ENCODE results near the gene INSIG2. TPM values are rescaled to one million over a fixed set of nuclear protein-coding genes. Genes with fewer than 3 reads are reported as not detected.

Gene INSIG2
- total and polyA plus RNA-seq, 12 donors: 5.6 to 19.3 (median 13.5) TPM

DNA sequence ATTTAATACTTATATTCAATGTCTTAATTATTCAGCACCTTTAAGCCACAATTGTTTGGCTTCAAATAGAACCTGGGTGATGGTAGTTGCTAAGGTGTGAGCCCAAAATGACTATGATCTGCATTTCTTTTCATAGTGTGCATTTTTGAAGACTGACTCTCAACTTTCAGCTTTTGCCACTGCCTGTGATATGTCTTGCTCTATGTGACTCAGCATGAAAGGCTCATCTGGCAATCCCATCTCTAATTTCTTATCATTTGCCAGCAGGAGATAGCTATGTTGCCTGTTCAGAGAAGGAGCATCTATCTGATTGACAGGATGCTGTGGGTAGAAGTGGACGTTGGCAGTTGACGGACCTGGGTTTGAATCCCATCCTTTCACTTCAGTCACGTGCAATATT, 39.9 kb upstream of the INSIG2 start:
- TF ChIP-seq, protein P1, sequence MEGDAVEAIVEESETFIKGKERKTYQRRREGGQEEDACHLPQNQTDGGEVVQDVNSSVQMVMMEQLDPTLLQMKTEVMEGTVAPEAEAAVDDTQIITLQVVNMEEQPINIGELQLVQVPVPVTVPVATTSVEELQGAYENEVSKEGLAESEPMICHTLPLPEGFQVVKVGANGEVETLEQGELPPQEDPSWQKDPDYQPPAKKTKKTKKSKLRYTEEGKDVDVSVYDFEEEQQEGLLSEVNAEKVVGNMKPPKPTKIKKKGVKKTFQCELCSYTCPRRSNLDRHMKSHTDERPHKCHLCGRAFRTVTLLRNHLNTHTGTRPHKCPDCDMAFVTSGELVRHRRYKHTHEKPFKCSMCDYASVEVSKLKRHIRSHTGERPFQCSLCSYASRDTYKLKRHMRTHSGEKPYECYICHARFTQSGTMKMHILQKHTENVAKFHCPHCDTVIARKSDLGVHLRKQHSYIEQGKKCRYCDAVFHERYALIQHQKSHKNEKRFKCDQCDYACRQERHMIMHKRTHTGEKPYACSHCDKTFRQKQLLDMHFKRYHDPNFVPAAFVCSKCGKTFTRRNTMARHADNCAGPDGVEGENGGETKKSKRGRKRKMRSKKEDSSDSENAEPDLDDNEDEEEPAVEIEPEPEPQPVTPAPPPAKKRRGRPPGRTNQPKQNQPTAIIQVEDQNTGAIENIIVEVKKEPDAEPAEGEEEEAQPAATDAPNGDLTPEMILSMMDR (IDR thresholded peaks at IDR 0.05): no peak
- Histone ChIP-seq H3K4me1 (peaks cover 0 to 22% (median 0%) of the 10 kb centered on the region in 9 donors), H3K9me3 (no peaks in the 10 kb centered on the region), H3K27me3 (peaks cover 0 to 82% (median 59%) of the 10 kb centered on the region in 7 donors), H3K36me3 (no peaks in the 10 kb centered on the region), H3K4me3 (no peak overlapping the region), H3K27ac (no peak overlapping the region)
- intact Hi-C loops (cut with DNase I): loop anchor here in 8 of 10 donors (5.0 to 10.0 kb wide), 6 partner anchors 136 to 819 kb away; no protein-coding TSS in a partner anchor
- ATAC-seq (no peak), DNase-seq (no peak)
- WGBS, 2 donors: 66 to 72% methylated on average over 3 of the region's 3 CpGs

DNA sequence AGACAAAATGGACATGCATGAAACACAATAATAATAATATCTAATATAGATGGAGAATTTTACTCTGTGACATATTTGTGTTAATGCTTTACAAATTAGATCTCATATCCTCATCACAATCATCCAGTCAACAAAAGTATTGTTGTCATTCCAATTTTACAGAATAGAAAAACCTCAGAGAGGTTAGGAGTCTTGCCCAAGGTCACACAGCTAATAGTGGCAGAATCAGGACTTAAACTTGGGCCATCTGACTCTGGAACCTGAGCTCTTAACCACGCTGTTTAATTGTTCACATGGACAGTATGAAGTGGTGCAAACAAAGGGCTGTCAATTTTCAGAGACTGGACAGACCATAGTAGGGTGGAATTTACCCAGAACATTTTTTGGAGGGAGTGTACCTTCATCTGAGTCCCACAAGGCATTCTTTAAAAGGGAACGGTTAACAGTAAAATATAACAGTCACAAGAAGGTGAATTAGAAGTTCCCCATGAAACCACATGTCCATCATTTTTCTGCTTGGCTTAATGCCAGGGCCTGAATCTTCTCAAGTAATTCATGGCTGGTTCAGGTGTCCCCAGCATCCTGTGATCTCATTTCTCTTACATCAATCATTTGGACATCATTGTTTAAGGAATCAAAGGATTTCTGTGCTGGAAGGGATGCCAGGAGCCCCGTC, 39.0 kb upstream of the INSIG2 start:
- peaks cover 0 to 82% (median 53%) of the 10 kb centered on the region in 7 donors for H3K27me3 ChIP-seq
- no peak for DNase-seq
- H3K27ac ChIP-seq: no peak overlapping the region
- peaks cover 0 to 22% (median 0%) of the 10 kb centered on the region in 9 donors for H3K4me1 ChIP-seq
- H3K36me3 ChIP-seq: no peaks in the 10 kb centered on the region
- ATAC-seq: no peak
- H3K4me3 ChIP-seq: no peak overlapping the region
- whole genome bisulfite sequencing, 2 donors: 68 to 76% methylated on average over 3 of the region's 3 CpGs
- TF ChIP-seq, protein P1 (IDR thresholded peaks at IDR 0.05): no peak
- no peaks in the 10 kb centered on the region for H3K9me3 ChIP-seq
- intact Hi-C loops (cut with DNase I): loop anchor here in 8 of 10 donors (5.0 to 10.0 kb wide), 6 partner anchors 136 to 818 kb away; no protein-coding TSS in a partner anchor

DNA sequence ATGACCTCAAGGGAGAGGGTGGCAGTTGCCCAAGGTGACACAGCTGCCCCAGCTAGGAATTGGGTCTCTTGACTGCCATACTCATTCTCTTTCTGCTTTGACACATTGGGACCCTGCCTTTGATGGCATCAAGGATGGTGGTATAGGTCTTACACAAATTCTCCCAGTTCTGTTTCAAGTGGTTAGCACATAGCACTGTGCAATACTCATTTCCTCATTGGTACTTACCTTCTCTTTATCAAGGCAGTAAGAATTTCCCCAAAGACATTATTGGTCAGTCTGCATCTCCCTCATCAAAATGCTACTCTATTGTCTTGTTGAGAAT, 38.5 kb upstream of the INSIG2 start:
- no peaks in the 10 kb centered on the region for H3K36me3 ChIP-seq
- peaks cover 0 to 22% (median 0%) of the 10 kb centered on the region in 9 donors for H3K4me1 ChIP-seq
- no peak for ATAC-seq
- DNase-seq: no peak
- H3K4me3 ChIP-seq: no peak overlapping the region
- H3K27ac ChIP-seq: no peak overlapping the region
- TF ChIP-seq, protein P1 (IDR thresholded peaks at IDR 0.05): no peak
- H3K27me3 ChIP-seq: peaks cover 0 to 84% (median 53%) of the 10 kb centered on the region in 7 donors
- no peaks in the 10 kb centered on the region for H3K9me3 ChIP-seq
- intact Hi-C loops (cut with DNase I): loop anchor here in 9 of 10 donors (5.0 to 10.0 kb wide), 6 partner anchors 135 to 818 kb away; no protein-coding TSS in a partner anchor

DNA sequence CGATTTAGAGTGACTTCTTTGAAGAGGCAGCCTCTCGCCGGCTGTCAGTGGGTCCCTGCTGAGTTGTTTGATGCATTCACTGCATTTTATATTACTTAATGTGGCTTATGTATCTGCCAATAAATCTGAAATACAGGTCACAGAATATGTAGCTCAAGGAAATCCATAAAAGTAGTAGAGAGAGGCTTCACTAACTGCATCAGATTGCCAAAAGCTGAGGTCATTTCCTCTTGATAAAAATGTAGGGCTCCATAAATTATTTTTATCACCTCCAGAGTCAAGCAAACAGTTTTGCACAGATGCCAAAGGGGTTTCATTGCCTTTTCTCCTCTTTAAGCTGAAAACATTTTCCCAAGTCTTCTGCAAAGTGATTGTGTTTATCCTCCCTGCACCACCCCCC, 37.9 kb upstream of the INSIG2 start:
- Histone ChIP-seq H3K27ac (no peak overlapping the region), H3K4me3 (no peak overlapping the region), H3K27me3 (peaks cover 0 to 82% (median 50%) of the 10 kb centered on the region in 7 donors), H3K36me3 (no peaks in the 10 kb centered on the region), H3K9me3 (no peaks in the 10 kb centered on the region), H3K4me1 (peaks cover 0 to 28% (median 0%) of the 10 kb centered on the region in 9 donors)
- no peak for ATAC-seq
- WGBS, 2 donors: 47 to 51% methylated on average over 3 of the region's 3 CpGs
- DNase-seq: no peak
- intact Hi-C loops (cut with DNase I): loop anchor here in 1 of 10 donors (5.0 kb wide), 1 partner anchor 807 kb away; no protein-coding TSS in a partner anchor
- TF ChIP-seq, protein P1 (IDR thresholded peaks at IDR 0.05): no peak
